ENCODE measurements around the gene UBIAD1.
"Not testable (repeated sequence)": the region's sequence is repeated elsewhere in the genome, so short reads cannot be mapped to it uniquely, and the experiment has no call there.

UBIAD1 gene

DNA sequence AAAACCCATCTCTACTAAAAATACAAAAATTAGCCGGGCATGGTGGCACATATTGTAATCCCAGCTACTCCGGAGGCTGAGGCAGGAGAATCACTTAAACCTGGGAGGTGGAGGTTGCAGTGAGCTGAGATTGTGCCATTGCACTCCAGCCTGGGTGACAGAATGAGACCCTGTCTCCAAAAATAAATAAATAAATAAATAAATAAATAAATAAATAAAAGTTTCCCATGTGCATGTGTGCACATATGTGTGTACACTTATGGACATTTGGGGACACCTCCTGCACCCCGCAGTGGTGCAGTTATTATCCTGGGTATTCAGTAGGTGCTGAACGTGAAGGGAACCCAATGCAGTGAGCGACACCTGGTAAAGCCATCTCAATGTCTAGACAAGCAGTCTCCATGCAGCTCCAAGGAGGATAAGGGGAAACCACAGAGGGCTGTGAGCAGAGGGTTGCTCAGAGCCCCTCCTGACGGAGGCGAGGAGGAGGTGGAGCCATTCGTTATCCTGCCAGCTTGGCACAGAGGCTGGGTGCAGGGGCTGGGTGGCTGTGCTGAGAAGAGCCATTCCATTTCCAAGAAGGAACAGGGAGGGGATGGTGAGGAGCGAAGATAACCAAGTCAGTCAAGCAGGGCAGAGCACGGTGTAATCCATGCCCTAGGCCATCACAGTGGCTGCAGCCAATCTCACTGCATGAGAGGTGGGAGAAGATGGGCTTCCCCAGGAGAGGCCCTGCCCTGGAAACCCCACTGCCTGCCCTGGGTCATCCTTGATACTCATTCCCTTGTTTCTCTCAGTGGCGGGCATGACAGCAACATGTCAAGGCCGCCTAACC is 25.6 kb downstream of the UBIAD1 start:
- TF ChIP-seq POLR2A (IDR thresholded peaks at IDR 0.05; ENCODE audit: low read depth, low read length) = no peak
- no peak for TF ChIP-seq POLR2AphosphoS5 (IDR thresholded peaks at IDR 0.05; ENCODE audit: low read depth, low read length)
- TF ChIP-seq TAF1 (IDR thresholded peaks at IDR 0.05; ENCODE audit: borderline replicate concordance, low read depth, low read length) = no peak
- FAIRE-seq (no peak), DNase-seq (ENCODE audit: insufficient read length) (no peak)

GRCh38 chr1:11299225-11299574 is 26.2 kb downstream of the UBIAD1 start:
- TF ChIP-seq TAF1 (IDR thresholded peaks at IDR 0.05; ENCODE audit: borderline replicate concordance, low read depth, low read length) = no peak
- no peak for TF ChIP-seq POLR2AphosphoS5 (IDR thresholded peaks at IDR 0.05; ENCODE audit: low read depth, low read length)
- no peak for TF ChIP-seq POLR2A (IDR thresholded peaks at IDR 0.05; ENCODE audit: low read depth, low read length)
- no peak for FAIRE-seq
- DNase-seq (ENCODE audit: insufficient read length) = no peak

DNA sequence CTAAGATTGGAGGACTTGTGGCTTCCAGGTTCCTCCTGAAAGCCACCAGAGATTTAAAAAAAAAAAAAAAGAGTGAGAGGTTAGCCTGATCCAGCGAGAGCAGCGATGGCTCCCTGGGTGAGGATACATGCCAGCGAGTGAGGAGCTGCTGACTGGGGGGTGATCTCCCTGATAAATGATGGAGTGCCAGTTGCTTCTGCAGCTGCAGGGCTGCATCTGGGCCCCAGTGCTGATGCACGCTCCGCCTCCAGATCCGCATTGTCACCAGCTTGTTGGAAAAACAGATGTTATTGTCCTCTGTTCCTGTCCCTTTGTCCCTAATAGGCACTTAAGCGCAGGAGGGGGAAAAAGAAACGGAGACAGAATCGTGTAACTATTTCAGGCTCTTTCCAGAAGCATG is 28.6 kb downstream of the UBIAD1 start:
- FAIRE-seq (no peak), DNase-seq (ENCODE audit: insufficient read length) (no peak)
- TF ChIP-seq TAF1 (IDR thresholded peaks at IDR 0.05; ENCODE audit: borderline replicate concordance, low read depth, low read length) (no peak), POLR2AphosphoS5 (IDR thresholded peaks at IDR 0.05; ENCODE audit: low read depth, low read length) (no peak), POLR2A (IDR thresholded peaks at IDR 0.05; ENCODE audit: low read depth, low read length) (no peak)

DNA sequence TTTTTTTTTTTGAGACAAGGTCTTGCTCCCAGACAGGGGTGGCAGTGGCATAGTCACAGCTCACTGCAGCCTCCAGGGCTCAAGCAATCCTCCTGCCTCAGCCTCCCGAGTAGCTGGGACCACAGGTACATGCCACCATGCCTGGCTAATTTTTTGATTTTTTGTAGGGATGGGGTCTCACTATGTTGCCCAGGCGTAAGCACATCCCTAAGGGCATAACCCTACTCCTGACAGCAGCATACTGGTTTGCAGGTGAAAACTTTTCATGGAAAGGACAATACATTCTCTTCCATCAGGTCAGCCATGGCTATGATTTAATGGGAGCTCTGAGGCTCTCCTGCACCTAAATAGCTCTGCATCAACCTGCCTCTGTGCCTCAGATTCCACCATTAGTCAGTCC is 29.4 kb downstream of the UBIAD1 start:
- DNase-seq (ENCODE audit: insufficient read length) (no peak), FAIRE-seq (no peak)
- TF ChIP-seq POLR2A (IDR thresholded peaks at IDR 0.05; ENCODE audit: low read depth, low read length) = no peak
- no peak for TF ChIP-seq TAF1 (IDR thresholded peaks at IDR 0.05; ENCODE audit: borderline replicate concordance, low read depth, low read length)
- no peak for TF ChIP-seq POLR2AphosphoS5 (IDR thresholded peaks at IDR 0.05; ENCODE audit: low read depth, low read length)

DNA sequence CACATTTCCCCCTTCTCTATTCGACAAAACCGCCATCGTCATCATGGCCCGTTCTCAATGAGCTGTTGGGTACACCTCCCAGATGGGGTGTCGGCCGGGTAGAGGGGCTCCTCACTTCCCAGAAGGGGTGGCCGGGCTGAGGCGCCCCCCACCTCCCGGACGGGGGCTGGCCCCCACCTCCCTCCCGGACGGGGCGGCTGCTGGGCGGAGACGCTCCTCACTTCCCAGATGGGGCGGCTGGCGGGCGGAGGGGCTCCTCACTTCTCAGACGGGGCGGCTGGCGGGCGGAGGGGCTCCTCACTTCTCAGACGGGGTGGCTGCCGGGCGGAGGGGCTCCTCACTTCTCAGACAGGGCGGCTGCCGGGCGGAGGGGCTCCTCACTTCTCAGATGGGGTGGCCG is 32.5 kb downstream of the UBIAD1 start:
- not testable (repeated sequence) for DNase-seq (ENCODE audit: insufficient read length); FAIRE-seq

GRCh38 chr1:11307852-11308251 is 34.9 kb downstream of the UBIAD1 start:
- no peak for FAIRE-seq
- TF ChIP-seq POLR2A (IDR thresholded peaks at IDR 0.05; ENCODE audit: low read depth, low read length) (no peak), POLR2AphosphoS5 (IDR thresholded peaks at IDR 0.05; ENCODE audit: low read depth, low read length) (no peak), TAF1 (IDR thresholded peaks at IDR 0.05; ENCODE audit: borderline replicate concordance, low read depth, low read length) (no peak)
- no peak for DNase-seq (ENCODE audit: insufficient read length)

GRCh38 chr1:11308699-11309224 is 35.8 kb downstream of the UBIAD1 start:
- no peak for TF ChIP-seq TAF1 (IDR thresholded peaks at IDR 0.05; ENCODE audit: borderline replicate concordance, low read depth, low read length)
- TF ChIP-seq POLR2AphosphoS5 (IDR thresholded peaks at IDR 0.05; ENCODE audit: low read depth, low read length) = no peak
- no peak for TF ChIP-seq POLR2A (IDR thresholded peaks at IDR 0.05; ENCODE audit: low read depth, low read length)
- FAIRE-seq (no peak), DNase-seq (ENCODE audit: insufficient read length) (no peak)

DNA sequence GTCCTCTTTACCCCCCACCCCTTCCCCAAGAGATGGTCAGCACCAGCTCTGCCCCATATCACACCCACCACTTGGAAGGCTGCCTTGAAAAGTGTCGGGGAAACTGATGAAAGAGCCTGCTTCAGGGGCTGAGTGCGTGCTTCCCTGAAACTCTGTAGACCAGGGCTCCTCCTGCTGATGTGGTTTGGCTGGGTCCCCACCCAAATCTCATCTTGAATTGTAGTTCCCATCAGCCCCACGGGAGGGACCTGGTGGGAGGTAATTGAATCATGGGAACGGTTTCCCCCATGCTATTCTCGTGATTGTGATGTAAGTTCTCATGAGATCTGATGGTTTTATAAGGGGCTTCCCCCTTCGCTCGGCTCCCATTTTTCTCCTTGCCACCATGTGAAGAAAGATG is 36.4 kb downstream of the UBIAD1 start:
- no peak for TF ChIP-seq POLR2A (IDR thresholded peaks at IDR 0.05; ENCODE audit: low read depth, low read length)
- TF ChIP-seq POLR2AphosphoS5 (IDR thresholded peaks at IDR 0.05; ENCODE audit: low read depth, low read length) = no peak
- no peak for TF ChIP-seq TAF1 (IDR thresholded peaks at IDR 0.05; ENCODE audit: borderline replicate concordance, low read depth, low read length)
- DNase-seq (ENCODE audit: insufficient read length) (no peak), FAIRE-seq (no peak)

GRCh38 chr1:11311816-11312755 is 39.1 kb downstream of the UBIAD1 start:
- TF ChIP-seq POLR2A (IDR thresholded peaks at IDR 0.05; ENCODE audit: low read depth, low read length) = no peak
- no peak for TF ChIP-seq POLR2AphosphoS5 (IDR thresholded peaks at IDR 0.05; ENCODE audit: low read depth, low read length)
- no peak for TF ChIP-seq TAF1 (IDR thresholded peaks at IDR 0.05; ENCODE audit: borderline replicate concordance, low read depth, low read length)
- FAIRE-seq = no peak
- no peak for DNase-seq (ENCODE audit: insufficient read length)

DNA sequence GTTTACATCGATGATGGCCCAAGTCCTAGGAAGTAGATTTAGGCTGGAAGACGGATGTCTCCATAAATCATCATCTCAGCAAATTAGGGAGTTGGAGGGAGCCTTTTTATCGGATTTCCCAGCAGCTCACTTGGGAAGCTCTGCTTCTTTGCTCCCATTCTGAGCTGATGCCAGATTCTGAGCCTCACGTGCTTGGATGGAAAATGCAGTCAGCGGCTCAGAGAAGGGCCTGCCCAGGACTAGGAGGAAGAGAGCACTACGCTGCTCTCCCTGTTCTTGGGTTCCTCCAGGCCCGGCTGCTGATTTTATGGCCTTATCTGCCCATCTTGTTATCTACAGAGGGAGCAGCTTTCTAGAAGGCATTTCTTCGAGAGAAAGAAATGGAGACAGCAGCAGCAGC is 42.0 kb downstream of the UBIAD1 start:
- TF ChIP-seq POLR2AphosphoS5 (IDR thresholded peaks at IDR 0.05; ENCODE audit: low read depth, low read length) = no peak
- TF ChIP-seq POLR2A (IDR thresholded peaks at IDR 0.05; ENCODE audit: low read depth, low read length) = no peak
- TF ChIP-seq TAF1 (IDR thresholded peaks at IDR 0.05; ENCODE audit: borderline replicate concordance, low read depth, low read length) = no peak
- DNase-seq (ENCODE audit: insufficient read length) (no peak), FAIRE-seq (no peak)

DNA sequence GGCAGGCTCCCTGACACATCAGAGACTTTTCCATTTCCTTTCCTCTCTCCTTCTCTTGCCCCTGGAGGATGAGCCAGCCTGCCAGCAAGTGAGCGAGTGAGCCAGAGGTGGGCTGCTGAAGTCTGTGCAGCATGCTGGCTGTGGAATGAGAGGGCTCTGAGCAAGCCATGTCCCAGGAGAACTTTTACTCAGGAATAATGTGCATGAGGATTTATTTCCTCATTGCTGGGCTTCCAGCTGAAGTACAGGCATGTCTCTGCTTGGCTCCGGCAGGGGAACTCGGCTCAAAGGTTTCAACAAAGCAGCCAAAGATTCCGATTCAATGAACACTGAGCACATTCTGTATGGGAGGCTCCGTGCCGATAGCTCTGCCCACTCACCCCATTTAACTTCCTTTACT is 43.7 kb downstream of the UBIAD1 start:
- FAIRE-seq = no peak
- TF ChIP-seq TAF1 (IDR thresholded peaks at IDR 0.05; ENCODE audit: borderline replicate concordance, low read depth, low read length) (no peak), POLR2A (IDR thresholded peaks at IDR 0.05; ENCODE audit: low read depth, low read length) (no peak), POLR2AphosphoS5 (IDR thresholded peaks at IDR 0.05; ENCODE audit: low read depth, low read length) (no peak)
- DNase-seq (ENCODE audit: insufficient read length) = no peak
